ENCODE results near the gene TTBK1.

The TTBK1 gene

GRCh38 chr6:43290339-43290904, 47.1 kb downstream of the TTBK1 start:
- no peak for DNase-seq
- Histone ChIP-seq H3K27ac (no peak overlapping the region), H3K9me3 (no peaks in the 10 kb centered on the region), H3K36me3 (no peaks in the 10 kb centered on the region), H3K4me1 (peaks cover 0 to 1% (median 0%) of the 10 kb centered on the region in 4 donors), H3K27me3 (peaks cover 0 to 11% of the 10 kb centered on the region in 2 donors), H3K4me3 (no peak overlapping the region)
- TF ChIP-seq CTCF (IDR thresholded peaks at IDR 0.05): no peak
- intact Hi-C loops (cut with DNase I; ENCODE audit: low total_unique reads): no loop called here

GRCh38 chr6:43290905-43291355, 47.6 kb downstream of the TTBK1 start:
- H3K4me1 ChIP-seq: no peaks in the 10 kb centered on the region
- no peak for DNase-seq
- no peaks in the 10 kb centered on the region for H3K9me3 ChIP-seq
- no peak overlapping the region for H3K27ac ChIP-seq
- no peak overlapping the region for H3K4me3 ChIP-seq
- intact Hi-C loops (cut with DNase I; ENCODE audit: low total_unique reads): no loop called here
- peaks cover 0 to 6% of the 10 kb centered on the region in 2 donors for H3K27me3 ChIP-seq
- TF ChIP-seq CTCF (IDR thresholded peaks at IDR 0.05): no peak
- no peaks in the 10 kb centered on the region for H3K36me3 ChIP-seq

GRCh38 chr6:43291708-43292107, 48.4 kb downstream of the TTBK1 start:
- Histone ChIP-seq H3K36me3 (no peaks in the 10 kb centered on the region), H3K4me1 (no peaks in the 10 kb centered on the region), H3K27me3 (no peaks in the 10 kb centered on the region), H3K27ac (no peak overlapping the region), H3K9me3 (no peaks in the 10 kb centered on the region), H3K4me3 (no peak overlapping the region)
- no peak for DNase-seq
- no peak for TF ChIP-seq CTCF (IDR thresholded peaks at IDR 0.05)
- intact Hi-C loops (cut with DNase I; ENCODE audit: low total_unique reads): no loop called here

- DNase-seq: no peak
- no peak for TF ChIP-seq CTCF (IDR thresholded peaks at IDR 0.05)
Observed at GRCh38 chr6:43292341-43292740, 49.1 kb downstream of the TTBK1 start.

GRCh38 chr6:43292763-43293318, 49.6 kb downstream of the TTBK1 start:
- H3K36me3 ChIP-seq: no peaks in the 10 kb centered on the region
- intact Hi-C loops (cut with DNase I; ENCODE audit: low total_unique reads): no loop called here
- H3K9me3 ChIP-seq: no peaks in the 10 kb centered on the region
- H3K27me3 ChIP-seq: peaks cover 0 to 5% of the 10 kb centered on the region in 2 donors
- no peak for TF ChIP-seq CTCF (IDR thresholded peaks at IDR 0.05)
- no peaks in the 10 kb centered on the region for H3K4me1 ChIP-seq
- no peak for DNase-seq
- no peak overlapping the region for H3K27ac ChIP-seq
- no peak overlapping the region for H3K4me3 ChIP-seq

More at GRCh38 chr6:43292341-43292740, 49.1 kb downstream of the TTBK1 start:
- H3K4me1 ChIP-seq: no peaks in the 10 kb centered on the region
- H3K27me3 ChIP-seq: no peaks in the 10 kb centered on the region
- H3K27ac ChIP-seq: no peak overlapping the region
- intact Hi-C loops (cut with DNase I; ENCODE audit: low total_unique reads): no loop called here
- H3K4me3 ChIP-seq: no peak overlapping the region
- H3K9me3 ChIP-seq: no peaks in the 10 kb centered on the region
- H3K36me3 ChIP-seq: no peaks in the 10 kb centered on the region
